IPS-18c (cell line): ENCODE measurements around the gene CFAP300.
A peak's percentile ranks its signal among the peaks of the same experiment; 100 is the strongest.

Source experiments
- H3K4me3 ChIP-seq: 2 replicates; pipeline ENCODE4 v1.7.0; 2013; ENCODE audit warnings: low read depth, mild to moderate bottlenecking, low read length, moderate library complexity; ENCODE audit not compliant: insufficient read depth
- H3K9me3 ChIP-seq: one replicate; pipeline ENCODE4 v1.6.1; 2013; ENCODE audit warnings: mild to moderate bottlenecking, low read length, moderate library complexity; ENCODE audit not compliant: control insufficient read depth, insufficient read depth

The CFAP300 gene

DNA sequence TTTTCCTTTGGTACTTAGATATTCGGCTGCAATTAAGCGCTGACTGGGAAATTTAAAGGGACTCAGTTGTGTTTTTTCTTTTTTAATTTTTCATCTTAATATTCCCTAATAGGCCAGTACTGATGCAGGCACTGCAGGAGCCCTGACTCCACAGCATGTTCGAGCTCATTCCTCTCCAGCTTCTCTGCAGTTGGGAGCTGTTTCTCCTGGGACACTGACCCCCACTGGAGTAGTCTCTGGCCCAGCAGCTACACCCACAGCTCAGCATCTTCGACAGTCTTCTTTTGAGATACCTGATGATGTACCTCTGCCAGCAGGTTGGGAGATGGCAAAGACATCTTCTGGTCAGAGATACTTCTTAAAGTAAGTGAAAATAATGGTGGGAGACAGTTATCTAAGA, 66.8 kb downstream of the CFAP300 start:
- Histone ChIP-seq H3K9me3 (peaks cover 3% of the 10 kb centered on the region), H3K4me3 (no peak overlapping the region)

DNA sequence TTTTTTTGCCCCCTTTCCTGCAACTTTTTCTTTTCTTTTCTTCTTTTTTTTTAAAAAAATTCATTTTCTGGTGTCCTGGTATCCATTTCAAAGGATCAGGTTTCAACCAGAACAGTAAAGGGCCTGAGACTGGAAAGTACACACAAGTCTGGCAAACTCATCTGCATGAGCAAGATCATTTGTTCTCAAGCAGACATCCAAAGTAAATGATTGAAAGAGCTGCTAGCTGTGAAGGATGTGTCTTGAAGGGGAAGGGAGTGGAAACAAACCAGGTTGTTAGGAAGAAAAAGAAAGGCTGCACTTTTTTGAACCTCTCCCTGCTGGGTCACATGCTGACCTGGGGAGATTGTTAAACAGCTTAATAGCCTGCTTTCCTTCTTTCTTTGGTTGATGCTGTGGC, 68.3 kb downstream of the CFAP300 start:
- Histone ChIP-seq H3K4me3 (0 out of 2 replicates have a peak overlapping the region, but pooled peaks have one; percentile 10), H3K9me3 (no peaks in the 10 kb centered on the region)

DNA sequence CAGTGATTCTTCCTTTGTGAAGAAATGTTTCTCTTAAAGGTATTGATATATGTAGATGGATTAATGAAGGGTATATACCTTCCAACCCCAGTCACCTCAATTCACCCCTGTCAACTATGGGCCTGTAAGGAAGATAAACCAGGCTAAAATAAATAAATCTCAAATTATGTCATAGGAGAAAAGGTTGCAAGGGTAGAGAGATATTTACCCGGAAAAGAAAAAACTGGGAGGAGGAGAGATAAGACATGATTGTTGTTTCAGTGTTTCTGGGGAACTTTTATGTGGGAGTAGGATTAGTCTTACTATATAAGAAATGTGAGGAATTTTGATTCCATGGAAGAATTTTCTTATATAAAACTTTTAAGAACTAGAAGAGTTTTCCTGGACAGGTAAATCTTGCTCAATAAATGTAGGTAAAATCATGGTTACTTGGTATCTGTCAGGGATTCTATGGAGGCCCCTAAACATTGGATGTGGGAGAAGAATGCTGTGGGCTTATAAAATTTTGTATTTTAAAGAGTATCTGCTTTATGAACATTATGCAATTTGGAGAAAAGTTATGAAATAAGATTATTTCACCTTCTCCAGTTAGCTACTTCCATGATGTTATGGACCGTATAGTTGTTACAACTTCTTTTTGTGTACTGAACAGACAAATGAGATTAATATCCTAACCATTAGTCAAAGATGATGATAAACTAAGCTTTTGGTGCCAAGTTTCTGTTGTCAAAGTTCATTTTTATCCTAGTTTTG, 69.4 kb downstream of the CFAP300 start:
- Histone ChIP-seq H3K4me3 (no peak overlapping the region), H3K9me3 (no peaks in the 10 kb centered on the region)

DNA sequence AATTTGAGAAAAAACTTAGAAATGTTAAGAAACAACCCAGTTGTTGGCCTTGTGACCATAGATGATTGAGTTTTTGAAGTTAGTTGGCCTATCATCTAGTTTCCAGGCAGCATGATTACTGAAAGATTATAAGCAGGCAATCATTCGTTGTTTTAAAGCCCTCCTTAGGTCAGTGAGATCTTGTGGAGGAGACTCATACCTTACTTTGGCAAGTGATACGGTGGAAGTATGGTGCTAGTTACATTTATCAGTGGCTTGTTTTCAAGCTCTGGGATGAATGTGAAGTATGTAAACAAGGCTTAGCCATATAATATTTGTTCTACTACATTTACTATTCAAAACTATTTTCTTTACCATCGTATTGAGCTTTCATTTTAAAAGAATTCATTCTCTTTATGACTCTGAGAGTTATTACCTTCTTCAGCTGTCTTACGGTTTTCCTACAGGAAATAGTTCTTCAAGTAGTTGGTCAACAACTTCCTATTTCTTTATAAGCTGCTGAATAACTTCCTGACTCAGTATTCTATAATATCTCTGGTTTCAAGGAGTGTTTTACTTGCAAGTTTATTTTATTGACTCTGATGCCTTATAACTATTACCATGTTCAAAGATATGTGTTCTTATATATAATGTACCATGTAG, 70.4 kb downstream of the CFAP300 start:
- Histone ChIP-seq H3K4me3 (no peak overlapping the region), H3K9me3 (no peaks in the 10 kb centered on the region)

DNA sequence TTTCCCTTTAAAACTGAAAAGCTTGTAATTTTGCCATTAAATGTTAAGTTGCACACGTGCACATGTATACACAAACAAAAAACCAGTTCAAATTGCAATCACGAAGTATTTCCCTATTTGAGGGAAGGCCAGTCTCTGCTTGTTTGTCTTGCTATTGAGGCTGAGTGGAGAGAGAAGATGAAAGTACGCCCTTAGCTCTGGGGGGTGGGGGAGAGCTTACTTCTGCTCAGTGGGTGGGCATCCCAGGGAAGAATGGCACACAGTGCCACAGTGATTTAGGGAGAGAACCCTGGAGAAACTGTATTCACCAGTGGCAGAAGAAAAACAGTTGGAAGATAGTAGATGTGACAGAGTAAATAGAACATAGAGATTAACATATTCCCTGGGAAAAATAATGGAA, 71.7 kb downstream of the CFAP300 start:
- Histone ChIP-seq H3K9me3 (peaks cover 2% of the 10 kb centered on the region), H3K4me3 (no peak overlapping the region)

DNA sequence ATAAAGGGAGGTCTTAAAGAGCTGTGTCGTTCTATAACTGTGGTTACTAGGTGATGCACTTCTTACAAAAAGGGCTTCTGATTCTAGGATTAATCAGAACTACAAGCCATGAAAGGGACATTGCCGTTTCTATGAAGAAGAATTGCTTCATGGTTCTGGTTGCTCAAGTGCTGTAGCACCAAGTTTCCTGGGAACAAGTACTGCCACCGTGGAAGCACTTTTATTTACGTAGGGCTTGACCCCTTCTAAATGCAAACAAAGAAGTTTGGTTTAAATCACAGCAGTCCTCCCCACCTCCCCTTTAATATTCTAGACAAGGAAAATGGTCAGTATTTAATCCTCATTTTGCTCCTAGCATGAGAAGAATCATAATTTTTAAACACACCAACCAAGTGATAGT, 72.8 kb downstream of the CFAP300 start:
- Histone ChIP-seq H3K9me3 (peaks cover 5% of the 10 kb centered on the region), H3K4me3 (no peak overlapping the region)

DNA sequence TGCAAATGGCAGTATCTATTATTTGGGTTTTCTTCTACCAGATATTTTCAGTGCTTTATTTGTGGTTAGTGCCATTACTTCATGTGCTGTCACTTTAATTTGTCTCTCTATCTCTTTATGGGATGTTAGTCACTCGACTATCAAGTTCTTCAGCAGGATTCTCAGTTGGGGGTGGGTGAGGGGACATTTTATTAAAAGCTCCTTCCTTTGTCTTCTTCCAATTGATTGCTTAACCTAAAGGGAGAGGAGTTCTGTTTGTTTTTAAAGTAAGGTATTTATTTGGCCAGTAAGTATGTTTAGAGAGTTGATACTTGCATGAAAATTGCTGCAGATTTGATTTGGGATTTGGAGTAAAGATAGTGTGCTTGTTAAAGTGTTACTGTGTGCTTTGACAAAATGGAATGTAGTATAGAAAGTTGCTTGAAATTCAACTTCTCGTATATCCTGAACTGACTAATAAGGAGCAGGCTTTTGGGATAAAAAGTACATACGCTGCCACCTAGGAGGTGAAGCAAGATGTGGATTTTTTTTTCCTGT, 73.3 kb downstream of the CFAP300 start:
- H3K9me3 ChIP-seq = peaks cover 7% of the 10 kb centered on the region
- no peak overlapping the region for H3K4me3 ChIP-seq

DNA sequence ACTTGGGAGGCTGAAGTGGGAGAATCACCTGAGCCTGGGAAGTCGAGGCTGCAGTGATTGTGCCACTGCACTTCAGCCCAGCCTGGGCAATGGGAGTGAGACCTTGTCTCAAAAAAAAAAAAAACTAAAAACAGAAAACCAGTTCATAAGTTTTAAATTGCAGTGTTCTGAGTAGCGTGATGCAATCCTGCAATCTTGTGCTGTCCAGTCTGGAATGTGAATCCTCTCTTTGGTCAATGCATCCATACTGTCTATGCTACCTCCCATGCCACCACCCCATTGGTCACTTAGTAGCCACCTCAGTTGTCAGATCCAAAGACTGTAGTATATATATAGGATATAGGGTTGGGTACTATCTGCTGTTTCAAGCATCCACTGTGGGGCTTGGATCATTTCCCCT, 74.1 kb downstream of the CFAP300 start:
- H3K4me3 ChIP-seq = no peak overlapping the region
- H3K9me3 ChIP-seq = peaks cover 11% of the 10 kb centered on the region
